Measurements from ENCODE around the gene UNC13A.

The UNC13A gene

GRCh38 chr19:17633700-17634099, 54.5 kb downstream of the UNC13A start:
- H3K27ac ChIP-seq = no peak overlapping the region
- no peak overlapping the region for H3K4me3 ChIP-seq
- TF ChIP-seq CTCF (IDR thresholded peaks at IDR 0.05) = no peak
- no peak for DNase-seq (ENCODE audit: low spot score)

GRCh38 chr19:17632577-17632976, 55.6 kb downstream of the UNC13A start:
- DNase-seq (ENCODE audit: low spot score) = no peak
- H3K4me3 ChIP-seq = no peak overlapping the region
- no peak for TF ChIP-seq CTCF (IDR thresholded peaks at IDR 0.05)
- H3K27ac ChIP-seq = no peak overlapping the region

GRCh38 chr19:17629760-17630159, 58.4 kb downstream of the UNC13A start:
- Histone ChIP-seq H3K4me3 (no peak overlapping the region), H3K27ac (no peak overlapping the region)
- DNase-seq (ENCODE audit: low spot score) = no peak
- TF ChIP-seq CTCF (IDR thresholded peaks at IDR 0.05) = no peak

GRCh38 chr19:17627921-17628320, 60.2 kb downstream of the UNC13A start:
- H3K27ac ChIP-seq = no peak overlapping the region
- no peak overlapping the region for H3K4me3 ChIP-seq
- no peak for TF ChIP-seq CTCF (IDR thresholded peaks at IDR 0.05)
- no peak for DNase-seq (ENCODE audit: low spot score)

GRCh38 chr19:17627161-17627560, 61.0 kb downstream of the UNC13A start:
- no peak for TF ChIP-seq CTCF (IDR thresholded peaks at IDR 0.05)
- no peak for DNase-seq (ENCODE audit: low spot score)

GRCh38 chr19:17626456-17627015, 61.6 kb downstream of the UNC13A start:
- Histone ChIP-seq H3K4me3 (no peak overlapping the region), H3K27ac (no peak overlapping the region)
- no peak for DNase-seq (ENCODE audit: low spot score)
- TF ChIP-seq CTCF (IDR thresholded peaks at IDR 0.05) = no peak

More at GRCh38 chr19:17627161-17627560, 61.0 kb downstream of the UNC13A start:
- no peak overlapping the region for H3K4me3 ChIP-seq
- no peak overlapping the region for H3K27ac ChIP-seq

- TF ChIP-seq CTCF (IDR thresholded peaks at IDR 0.05) = no peak
Observed at GRCh38 chr19:17625980-17626379, 62.2 kb downstream of the UNC13A start.

More at GRCh38 chr19:17625980-17626379, 62.2 kb downstream of the UNC13A start:
- DNase-seq (ENCODE audit: low spot score) = no peak
- Histone ChIP-seq H3K4me3 (no peak overlapping the region), H3K27ac (no peak overlapping the region)
